ENCODE results near the gene KCNK3.
"Not testable (repeated sequence)": the region's sequence is repeated elsewhere in the genome, so short reads cannot be mapped to it uniquely, and the experiment has no call there.

The KCNK3 gene

DNA sequence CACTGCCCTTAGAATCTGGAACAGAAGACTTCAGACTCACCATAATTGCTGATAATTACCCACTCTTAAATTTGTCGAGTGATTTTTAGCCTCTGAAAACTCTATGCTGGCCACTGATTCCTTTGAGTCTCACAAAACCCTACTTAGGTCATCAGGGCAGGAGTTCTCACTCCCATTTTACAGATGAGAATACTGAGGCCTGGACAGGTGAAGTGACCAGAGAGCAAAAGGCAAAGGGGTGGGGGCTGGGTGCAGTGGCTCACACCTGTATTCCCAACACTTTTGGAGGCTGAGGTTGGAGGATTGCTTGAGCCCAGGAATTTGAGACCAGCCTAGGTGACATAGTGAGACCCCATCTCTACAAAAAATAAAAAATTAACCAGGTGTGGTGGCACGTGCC, 36.8 kb downstream of the KCNK3 start:
- no peak for DNase-seq (ENCODE audit: low read depth in 2 of 3, low spot score in 1 of 3)

DNA sequence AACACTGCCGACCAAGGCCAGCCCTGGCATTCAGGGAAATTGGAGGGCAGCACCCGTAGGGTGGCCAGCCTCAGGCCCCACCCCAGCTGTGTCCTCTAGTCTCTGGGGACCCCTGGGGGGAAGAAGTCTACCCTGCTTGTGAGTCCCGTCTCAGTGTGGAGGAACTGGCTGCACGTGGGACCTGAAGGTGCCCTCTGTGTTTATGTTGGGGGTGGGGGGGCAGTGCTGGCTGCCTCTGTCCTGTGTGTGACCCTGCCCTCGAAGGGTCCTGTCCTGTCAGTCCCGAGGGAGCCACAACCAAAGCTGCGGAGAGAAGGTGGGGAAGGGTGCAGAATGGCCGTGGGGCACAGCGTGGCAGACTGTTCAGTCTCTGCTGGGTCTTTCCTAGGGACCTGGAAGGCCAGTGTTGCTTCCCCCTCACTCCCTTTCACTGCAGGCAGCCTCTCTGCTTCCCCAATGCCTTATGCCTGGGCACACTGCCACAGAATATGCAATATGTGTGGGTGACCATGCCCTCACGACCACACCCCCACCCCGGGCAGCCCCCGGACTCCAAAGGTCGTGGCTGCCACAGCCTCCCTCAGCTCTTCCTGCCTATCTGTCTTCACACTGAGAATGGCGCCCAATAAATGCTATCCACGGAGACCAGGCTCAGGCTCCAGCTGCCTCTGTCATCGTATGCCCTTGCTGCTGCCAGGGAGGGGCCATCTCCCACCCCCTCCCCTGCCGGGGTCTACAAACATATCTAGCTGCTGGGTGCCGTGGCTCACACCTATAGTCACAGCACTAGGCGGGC, 38.2 kb downstream of the KCNK3 start:
- DNase-seq (ENCODE audit: low read depth in 2 of 3, low spot score in 1 of 3) = no peak

GRCh38 chr2:26731714-26732113, 39.2 kb downstream of the KCNK3 start:
- DNase-seq (ENCODE audit: low read depth in 2 of 3, low spot score in 1 of 3) = no peak

DNA sequence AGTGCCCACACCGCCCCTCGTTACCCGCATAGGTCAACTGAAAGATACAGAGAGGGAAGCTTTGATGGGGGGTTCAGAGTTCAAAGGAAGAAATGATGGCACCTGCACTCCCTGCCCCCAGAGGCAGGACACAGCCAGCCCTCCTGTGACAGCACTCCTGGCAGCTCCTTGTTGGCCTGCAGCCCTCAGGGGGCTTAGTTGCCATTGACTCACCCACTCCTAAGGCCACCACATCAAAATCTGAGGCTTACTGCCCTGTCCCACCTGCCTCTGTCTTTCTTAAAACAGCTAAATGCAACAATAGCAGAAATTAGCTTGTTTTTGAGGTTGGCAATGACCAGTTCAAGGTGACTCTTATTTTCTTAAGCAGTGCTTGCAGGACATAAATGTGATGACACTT, 39.9 kb downstream of the KCNK3 start:
- DNase-seq (ENCODE audit: low read depth in 2 of 3, low spot score in 1 of 3) = no peak

- DNase-seq (ENCODE audit: low read depth in 2 of 3, low spot score in 1 of 3) = no peak
Measured at GRCh38 chr2:26733413-26733812, 40.9 kb downstream of the KCNK3 start.

DNA sequence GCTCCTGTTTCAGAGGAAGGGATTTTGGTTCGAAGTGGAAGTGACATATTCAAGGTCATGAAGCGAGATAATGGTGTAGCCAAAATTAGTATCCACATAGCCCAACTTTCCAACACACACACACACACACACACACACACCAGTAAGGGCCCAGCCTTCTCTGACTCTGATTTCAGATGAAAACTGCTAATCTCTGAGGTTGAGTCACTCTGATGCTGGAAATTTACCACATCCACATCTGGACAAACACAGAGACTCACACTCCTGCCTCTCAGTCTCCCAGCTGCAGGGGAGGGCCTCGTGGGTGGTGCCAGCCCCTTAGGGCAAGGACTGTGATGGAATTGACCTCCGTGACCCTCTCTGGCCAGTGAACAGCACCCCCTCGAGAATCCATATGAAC, 42.6 kb downstream of the KCNK3 start:
- no peak for DNase-seq (ENCODE audit: low read depth in 2 of 3, low spot score in 1 of 3)

- DNase-seq (ENCODE audit: low read depth in 2 of 3, low spot score in 1 of 3) = no peak
Measured at GRCh38 chr2:26735883-26736588, 43.5 kb downstream of the KCNK3 start.

DNA sequence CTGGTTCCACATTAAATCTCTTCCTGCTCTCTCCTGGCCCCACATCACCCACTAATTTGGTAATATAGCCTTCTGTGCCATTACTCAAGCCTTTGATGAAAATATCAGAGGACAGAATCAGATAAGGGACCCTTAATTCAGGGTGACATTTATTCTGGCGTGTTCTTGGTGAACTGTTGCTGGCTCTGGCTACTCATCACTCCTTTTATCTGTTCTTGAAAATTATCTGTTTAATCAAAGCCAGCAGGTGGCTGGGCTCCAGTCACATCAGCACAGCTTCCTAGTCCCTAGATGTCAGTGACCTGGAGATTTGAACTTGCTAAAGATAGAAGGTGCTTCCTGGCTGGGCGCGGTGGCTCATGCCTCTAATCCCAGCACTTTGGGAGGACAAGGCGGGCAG, 44.7 kb downstream of the KCNK3 start:
- no peak for DNase-seq (ENCODE audit: low read depth in 2 of 3, low spot score in 1 of 3)

DNA sequence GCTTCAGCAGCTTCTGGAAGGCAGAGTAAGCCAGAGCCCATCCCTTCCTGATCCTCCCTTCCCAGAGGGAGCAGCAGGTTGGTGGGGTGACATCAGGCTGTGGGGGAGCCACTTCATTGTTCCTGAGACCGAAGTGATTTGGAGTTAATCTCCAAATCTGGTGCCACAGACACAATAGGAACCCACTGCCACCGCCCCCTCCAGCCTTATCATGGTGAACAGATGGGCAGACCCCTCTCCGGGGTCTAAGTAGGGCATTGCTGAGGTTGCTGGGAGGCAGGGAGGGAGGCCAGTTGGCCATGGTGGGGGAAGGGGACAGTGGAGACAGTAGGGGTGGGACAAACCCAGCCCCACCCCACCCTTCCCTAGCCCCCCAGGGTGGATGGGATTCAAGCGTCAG, 46.0 kb downstream of the KCNK3 start:
- no peak for DNase-seq (ENCODE audit: low read depth in 2 of 3, low spot score in 1 of 3)

- no peak for DNase-seq (ENCODE audit: low read depth in 2 of 3, low spot score in 1 of 3)
Measured at GRCh38 chr2:26739514-26739913, 47.0 kb downstream of the KCNK3 start.

DNA sequence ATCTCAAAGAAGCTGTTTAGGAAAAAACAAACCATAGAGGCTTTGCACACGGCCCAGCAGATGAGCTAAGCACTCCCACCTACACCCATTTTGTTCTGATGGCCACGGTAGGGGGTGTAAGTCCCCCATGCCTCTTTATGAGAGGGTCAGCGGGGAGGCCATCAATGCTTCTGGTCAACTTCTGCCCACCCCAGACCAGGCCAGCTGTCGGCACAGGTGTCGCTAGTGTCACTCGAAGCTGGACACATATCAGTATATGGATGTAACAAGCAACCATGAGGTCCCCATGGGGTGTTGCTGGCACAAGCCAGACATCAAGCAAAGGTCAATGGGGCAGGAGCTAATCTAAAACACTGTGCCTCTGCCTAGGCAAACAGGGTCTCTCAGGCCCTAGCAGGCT, 47.8 kb downstream of the KCNK3 start:
- no peak for DNase-seq (ENCODE audit: low read depth in 2 of 3, low spot score in 1 of 3)

- DNase-seq (ENCODE audit: low read depth in 2 of 3, low spot score in 1 of 3) = no peak
Measured at GRCh38 chr2:26740890-26741302, 48.4 kb downstream of the KCNK3 start.

GRCh38 chr2:26742048-26742770, 49.7 kb downstream of the KCNK3 start:
- no peak for DNase-seq (ENCODE audit: low read depth in 2 of 3, low spot score in 1 of 3)

GRCh38 chr2:26743852-26744251, 51.3 kb downstream of the KCNK3 start:
- DNase-seq (ENCODE audit: low read depth in 2 of 3, low spot score in 1 of 3) = no peak

- DNase-seq (ENCODE audit: low read depth in 2 of 3, low spot score in 1 of 3) = no peak
Measured at GRCh38 chr2:26744953-26745352, 52.4 kb downstream of the KCNK3 start.

DNA sequence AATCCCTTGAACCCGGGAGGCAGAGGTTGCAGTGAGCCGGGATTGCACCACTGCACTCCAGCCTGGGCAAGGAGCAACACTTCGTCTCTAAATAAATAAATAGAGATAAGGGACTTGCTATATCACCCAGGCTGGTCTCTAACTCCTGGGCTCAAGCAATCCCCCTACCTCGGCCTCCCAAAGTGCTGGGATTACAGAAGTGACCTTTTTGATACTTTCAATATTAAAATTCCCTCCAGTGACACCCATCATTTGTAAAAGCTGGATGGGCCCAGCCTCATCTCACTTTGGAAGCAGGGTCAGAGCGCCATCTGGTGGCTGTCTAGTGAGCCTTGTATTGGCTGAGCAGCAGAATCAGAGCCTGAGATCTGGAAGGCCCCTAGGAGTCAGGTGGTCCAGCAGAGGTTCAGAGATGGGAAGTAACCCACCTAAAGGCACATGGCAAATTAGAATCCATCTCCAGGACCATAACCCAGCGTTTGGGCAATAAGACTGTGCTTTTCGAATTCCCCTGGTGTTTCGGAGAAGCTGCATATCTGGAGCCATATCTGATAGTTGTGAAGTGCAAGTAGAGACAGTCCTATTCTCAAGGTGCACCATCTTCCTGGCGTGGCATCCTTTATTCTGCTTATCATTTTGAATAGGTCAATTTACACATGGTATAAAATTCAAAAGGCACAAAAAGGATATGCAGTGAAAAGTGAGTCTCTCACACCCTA, 53.2 kb downstream of the KCNK3 start:
- peak; percentile 63 to 80 (median 74) for DNase-seq (ENCODE audit: low read depth in 2 of 3, low spot score in 1 of 3)

DNA sequence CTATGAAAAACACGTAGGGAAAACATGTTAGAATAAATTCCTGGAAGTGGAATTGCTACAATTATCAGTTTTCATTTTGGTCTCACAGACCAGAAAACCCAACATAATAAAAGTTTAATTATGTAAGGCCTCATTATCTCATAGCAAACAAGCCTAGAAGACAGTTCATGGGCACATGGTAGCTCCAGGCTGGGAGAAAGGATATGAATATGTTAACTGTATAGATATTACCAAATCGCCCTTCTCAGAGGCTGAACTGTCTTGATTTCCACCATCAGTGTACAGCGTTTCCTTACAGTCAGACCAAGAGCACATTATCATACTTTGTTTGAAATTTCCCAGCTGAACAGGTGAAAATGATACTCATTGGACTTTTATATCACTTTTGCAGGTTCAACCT, 54.4 kb downstream of the KCNK3 start:
- no peak for DNase-seq (ENCODE audit: low read depth in 2 of 3, low spot score in 1 of 3)

DNA sequence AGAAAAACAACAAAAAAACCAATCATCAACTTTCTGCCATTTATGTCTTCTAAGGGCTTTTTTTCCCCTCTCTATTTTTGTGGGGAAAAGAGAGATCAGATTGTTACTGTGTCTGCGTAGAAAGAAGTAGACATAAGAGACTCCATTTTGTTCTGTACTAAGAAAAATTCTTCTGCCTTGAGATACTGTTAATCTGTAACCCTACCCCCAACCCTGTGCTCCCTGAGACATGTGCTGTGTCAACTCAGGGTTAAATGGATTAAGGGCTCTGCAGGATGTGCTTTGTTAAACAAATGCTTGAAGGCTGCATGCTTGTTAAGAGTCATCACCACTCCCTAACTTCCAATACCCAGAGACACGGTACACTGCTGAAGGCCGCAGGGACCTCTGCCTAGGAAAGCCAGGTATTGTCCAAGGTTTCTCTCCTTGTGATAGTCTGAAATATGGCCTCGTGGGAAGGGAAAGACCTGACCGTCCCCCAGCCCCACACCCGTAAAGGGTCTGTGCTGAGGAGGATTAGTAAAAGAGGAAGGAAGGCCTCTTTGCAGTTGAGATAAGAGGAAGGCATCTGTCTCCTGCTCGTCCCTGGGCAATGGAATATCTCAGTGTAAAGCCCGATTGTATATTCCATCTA, 57.4 kb downstream of the KCNK3 start:
- not testable (repeated sequence) for DNase-seq (ENCODE audit: low read depth in 2 of 3, low spot score in 1 of 3)

GRCh38 chr2:26750467-26750866, 57.9 kb downstream of the KCNK3 start:
- DNase-seq (ENCODE audit: low read depth in 2 of 3, low spot score in 1 of 3) = not testable (repeated sequence)

GRCh38 chr2:26752656-26753055, 60.1 kb downstream of the KCNK3 start:
- no peak for DNase-seq (ENCODE audit: low read depth in 2 of 3, low spot score in 1 of 3)

GRCh38 chr2:26754539-26754938, 62.0 kb downstream of the KCNK3 start:
- DNase-seq (ENCODE audit: low read depth in 2 of 3, low spot score in 1 of 3) = no peak
